GM18526 (cell line): ENCODE results near the gene ITGB2.

Experiments used
- POLR2A ChIP-seq: IDR thresholded peaks from 3 replicates; pipeline ENCODE4 v1.6.1; 2011; ENCODE audit not compliant: insufficient read length; ENCODE audit errors: extremely low read depth

ITGB2 gene

DNA sequence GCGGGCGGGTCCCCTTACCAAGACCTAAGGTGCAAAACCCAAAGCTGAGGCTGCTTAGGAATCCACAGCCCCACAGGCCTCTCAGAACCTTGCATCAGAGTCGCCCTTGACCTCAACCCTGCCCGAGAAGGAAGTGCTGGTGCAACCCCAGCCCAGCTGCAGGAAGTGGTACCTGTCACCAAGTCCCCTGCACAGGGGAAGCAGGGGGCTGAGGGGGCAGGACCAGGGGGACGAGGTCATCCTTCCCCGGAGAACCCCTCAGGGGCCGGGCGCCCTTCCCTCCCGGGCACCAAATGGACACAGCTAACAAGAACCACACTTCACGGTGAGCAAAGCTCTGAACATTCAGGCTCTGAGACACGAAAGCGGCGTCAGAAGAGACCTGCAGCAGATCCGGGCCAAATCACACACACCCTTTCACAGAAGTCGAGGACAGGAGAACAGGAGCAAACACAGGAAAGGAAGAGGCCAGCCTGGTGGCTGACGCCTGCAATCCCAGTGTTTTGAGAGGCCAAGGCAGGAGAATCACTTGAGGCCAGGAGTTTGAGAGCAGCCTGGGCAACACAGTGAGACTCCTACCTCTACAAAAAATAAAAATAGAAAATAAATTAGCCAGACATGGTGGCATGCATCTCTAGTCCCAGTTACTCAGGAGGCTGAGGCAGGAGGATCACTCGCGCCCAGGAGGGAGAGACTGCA lies 6.4 kb downstream of the ITGB2 start:
- no peak for TF ChIP-seq POLR2A

DNA sequence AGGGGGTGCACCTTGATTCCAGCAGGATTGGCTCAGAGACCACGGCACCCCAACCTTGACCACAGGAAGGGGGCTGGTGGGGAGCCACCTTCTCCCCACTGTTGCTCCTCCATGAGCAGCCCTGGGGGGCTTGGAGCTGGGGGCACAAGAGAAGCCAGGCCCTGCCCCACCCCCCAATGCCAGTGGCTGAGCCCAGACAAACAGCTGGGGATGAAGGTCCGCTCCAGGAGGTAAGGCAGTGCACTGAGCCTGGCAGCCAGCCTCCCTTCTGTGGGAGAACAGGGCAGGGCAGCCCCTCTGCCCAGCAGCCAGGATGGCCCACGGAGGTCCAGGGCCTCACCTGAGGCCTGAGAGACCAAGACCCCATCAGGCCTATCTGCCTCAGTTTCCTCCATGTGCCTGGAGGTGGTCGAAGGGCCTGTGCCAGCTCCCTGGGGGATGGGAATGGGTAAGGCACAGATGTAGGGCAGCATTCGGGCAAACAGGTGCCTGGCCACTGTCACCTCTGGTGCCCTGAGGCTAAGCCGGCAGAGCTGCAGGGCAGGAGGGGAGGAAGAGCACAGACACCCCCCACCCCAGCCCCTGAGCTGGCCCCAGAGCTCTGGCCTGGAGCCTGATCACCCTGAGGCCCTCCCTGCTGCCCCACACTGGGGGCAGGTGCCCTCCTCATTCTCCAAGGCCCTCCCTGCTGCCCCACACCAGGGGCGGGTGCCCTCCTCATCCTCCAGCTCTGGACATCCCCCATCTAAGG lies 7.1 kb downstream of the ITGB2 start:
- TF ChIP-seq POLR2A = no peak

- no peak for TF ChIP-seq POLR2A
These were observed 8.6 kb downstream of the ITGB2 start for GRCh38 chr21:44912158-44912473.

DNA sequence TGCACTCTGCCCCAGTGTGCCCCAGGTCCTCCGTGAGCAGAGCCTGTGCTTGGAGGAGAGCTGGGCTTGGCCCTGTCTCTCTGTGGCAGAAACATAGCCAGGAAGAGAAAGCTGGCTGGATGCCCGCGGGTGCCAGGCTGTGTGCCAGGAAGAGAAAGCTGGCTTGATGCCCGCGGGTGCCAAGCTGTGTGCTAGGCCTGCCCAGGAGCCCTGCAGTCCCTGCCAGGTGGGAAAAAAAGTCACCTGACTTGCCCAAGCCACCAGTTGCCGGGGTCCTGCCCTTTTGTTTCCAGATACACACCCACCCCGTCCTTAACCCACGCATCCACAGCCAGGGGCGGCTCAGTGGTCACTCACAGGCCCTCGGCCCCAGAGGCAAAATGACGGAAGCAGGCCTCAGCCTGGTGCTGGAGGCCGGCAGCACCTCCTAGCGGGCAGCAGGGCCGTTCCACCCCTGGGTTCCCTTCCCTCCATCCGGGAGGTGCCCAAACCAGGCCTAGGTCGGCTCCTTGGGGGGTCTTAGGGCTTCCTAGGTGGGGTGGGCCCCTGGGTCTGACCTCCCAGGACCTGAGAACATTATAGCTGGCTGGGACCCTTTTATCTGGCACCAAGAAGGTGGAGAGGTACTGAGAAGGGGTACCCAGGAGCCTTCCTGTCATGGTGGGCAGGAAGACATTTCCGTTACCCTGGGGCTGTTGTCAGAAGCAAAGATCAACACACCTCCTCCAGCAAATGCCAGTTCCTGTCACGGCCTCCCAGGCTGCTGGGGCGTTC lies 9.1 kb downstream of the ITGB2 start:
- no peak for TF ChIP-seq POLR2A

- TF ChIP-seq POLR2A = no peak
These were observed 9.7 kb downstream of the ITGB2 start for GRCh38 chr21:44911068-44911383.

- TF ChIP-seq POLR2A = no peak
These were observed 10.3 kb downstream of the ITGB2 start for GRCh38 chr21:44910229-44911067.

GRCh38 chr21:44909719-44910118 lies 11.0 kb downstream of the ITGB2 start:
- no peak for TF ChIP-seq POLR2A

- TF ChIP-seq POLR2A = no peak
These were observed 11.8 kb downstream of the ITGB2 start for GRCh38 chr21:44908908-44909307.

DNA sequence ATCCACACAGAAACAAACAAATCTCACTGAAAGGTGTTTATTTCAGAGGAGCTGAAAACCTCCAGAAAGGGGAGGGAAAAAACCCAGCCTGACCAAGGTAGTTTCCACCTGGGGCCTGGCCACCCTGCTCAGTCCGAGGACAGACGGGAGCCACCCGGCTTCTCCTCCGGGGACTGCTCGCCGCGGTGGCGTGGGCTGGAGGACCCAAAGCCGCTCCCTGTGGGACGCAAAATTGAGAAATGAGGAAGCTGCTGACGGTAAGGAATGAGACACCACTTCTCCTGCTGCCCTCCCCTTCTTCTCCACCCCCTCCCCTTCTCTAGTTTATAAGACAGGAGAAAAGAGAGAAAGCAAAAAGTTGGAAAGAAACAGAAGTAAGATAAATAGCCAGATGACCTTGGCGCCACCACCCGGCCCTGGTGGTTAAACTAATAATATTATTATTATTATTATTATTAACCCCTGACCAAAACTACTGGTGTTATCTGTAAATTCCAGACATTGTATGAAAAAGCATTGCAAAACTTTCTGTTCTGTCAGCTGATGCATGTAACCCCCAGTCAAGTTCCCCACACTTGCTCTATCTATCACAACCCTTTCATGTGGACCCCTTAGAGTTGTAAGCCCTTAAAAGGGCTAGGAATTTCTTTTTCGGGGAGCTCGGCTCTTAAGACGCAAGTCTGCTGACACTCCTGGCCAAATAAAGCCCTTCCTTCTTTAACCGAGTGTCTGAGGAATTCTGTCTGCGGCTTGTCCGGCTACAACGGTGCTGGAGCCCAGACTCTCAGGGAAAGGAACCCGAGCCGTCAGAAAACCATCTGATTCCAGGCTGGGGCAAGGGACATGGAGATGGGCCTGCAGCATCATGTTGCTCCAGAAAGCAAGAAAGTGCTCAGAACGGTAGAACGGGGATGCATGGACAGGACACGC lies 12.5 kb downstream of the ITGB2 start:
- no peak for TF ChIP-seq POLR2A

- TF ChIP-seq POLR2A = no peak
These were observed 13.3 kb downstream of the ITGB2 start for GRCh38 chr21:44907225-44907965.

DNA sequence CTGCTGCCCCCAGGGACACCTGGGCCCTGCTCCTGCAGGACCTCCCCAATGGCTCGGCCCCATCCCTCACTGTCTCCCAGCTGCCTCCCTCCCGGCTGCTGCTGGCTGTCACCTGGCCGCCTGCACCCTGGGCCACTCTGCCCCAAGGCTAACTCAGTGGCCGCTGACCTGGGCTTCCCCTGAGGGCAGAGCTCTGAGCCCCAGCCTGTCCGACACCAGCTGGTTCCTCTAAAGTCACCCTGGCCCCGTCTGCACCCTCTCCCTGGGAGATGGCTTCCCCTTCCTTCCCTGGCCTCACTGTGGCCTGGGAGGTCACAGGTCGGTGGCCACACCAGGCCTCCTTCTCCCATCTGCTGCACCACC lies 15.0 kb downstream of the ITGB2 start:
- TF ChIP-seq POLR2A = no peak

DNA sequence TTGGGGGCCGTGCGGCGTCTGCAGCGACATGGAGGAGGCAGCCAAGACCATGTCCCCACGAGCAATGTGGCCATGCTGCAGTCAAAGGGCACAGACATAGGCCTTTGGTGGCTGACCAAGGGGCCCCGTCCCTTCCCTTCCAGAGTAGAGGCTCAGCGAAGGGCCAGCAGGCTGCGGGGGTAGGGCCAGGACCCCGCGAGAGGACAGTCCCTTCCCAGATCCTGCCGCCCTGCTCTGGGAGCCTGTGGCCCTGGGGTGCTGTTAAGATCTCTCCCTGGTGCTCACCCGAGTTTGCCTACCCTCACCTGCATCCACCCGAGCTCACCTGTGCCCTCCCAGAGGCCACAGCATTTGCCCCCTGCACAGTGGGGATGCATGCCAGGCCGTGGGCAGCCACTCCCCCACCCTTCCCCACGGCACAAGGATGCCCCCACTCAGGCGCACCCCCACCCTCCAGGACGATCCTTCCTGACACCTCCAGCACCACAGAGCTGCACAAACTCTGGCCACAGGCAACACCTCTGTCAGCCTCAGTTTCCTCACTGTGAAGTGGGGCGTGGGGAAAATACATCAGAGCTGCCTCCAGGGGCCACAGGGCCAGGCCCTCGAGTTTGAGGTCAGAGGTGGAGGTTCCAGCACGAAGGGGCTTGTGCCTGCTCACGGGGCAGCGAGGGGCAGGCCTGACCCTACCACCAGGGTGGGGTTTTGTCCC lies 15.5 kb downstream of the ITGB2 start:
- no peak for TF ChIP-seq POLR2A
